ENCODE results near the gene NTM. TPM values are rescaled to one million over a fixed set of nuclear protein-coding genes. Genes with fewer than 3 reads are reported as not detected.

Gene NTM
- total RNA-seq, 2 donors from 2014 or later, result not detected

DNA sequence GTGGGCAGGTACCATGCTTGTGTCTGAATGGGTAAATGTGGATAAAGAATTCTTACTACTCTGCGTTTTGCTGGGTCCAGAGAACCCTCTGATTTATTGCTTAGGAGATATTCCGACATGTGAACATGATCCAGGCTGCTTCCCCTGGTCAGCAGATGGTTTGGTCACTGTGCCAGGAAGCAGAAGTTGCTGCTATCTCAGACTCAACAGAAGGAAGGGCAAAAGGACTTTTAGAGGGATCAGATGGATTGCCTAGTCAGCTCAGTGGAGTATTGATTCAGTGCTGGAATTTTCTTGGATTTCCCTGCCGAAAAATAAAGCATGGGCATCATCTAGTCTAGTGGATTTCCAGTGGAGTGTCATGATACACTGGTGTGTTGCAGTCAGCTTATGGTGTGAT lies 440.1 kb downstream of the NTM start:
- no peaks in the 10 kb centered on the region for H3K36me3 Mint-ChIP-seq (ENCODE audit: low read depth)
- no peaks in the 10 kb centered on the region for H3K27me3 Mint-ChIP-seq
- DNase-seq (no peak), ATAC-seq (no peak)
- no peak overlapping the region for H3K4me3 Mint-ChIP-seq
- H3K9me3 ChIP-seq (ENCODE audit: control insufficient read depth, low read length, poor library complexity, severe bottlenecking), result no peaks in the 10 kb centered on the region
- H3K4me1 Mint-ChIP-seq, result no peaks in the 10 kb centered on the region
- H3K27ac Mint-ChIP-seq, result no peak overlapping the region

DNA sequence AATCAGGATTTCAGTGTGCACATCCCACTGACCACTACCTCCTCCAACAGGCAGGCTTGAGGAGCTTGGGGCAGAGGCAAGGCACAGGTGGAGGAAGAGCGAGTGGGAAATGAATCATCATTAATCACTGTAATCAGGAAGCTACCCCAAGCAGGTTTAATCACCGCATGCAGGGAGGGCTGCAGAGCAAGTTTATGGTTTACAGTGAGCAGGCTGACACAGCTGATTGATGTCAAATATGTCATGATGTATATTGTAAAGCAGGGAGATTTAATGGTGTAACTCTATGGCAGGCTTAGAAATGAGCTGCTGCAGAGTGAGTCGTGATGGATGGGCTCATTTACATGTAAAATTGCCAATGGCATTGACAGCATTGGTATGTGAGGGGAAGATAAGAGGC lies 441.0 kb downstream of the NTM start:
- no peaks in the 10 kb centered on the region for H3K27me3 Mint-ChIP-seq
- no peak overlapping the region for H3K27ac Mint-ChIP-seq
- no peaks in the 10 kb centered on the region for H3K9me3 ChIP-seq (ENCODE audit: control insufficient read depth, low read length, poor library complexity, severe bottlenecking)
- no peak overlapping the region for H3K4me3 Mint-ChIP-seq
- no peaks in the 10 kb centered on the region for H3K4me1 Mint-ChIP-seq
- no peaks in the 10 kb centered on the region for H3K36me3 Mint-ChIP-seq (ENCODE audit: low read depth)
- DNase-seq, result no peak
- no peak for ATAC-seq

DNA sequence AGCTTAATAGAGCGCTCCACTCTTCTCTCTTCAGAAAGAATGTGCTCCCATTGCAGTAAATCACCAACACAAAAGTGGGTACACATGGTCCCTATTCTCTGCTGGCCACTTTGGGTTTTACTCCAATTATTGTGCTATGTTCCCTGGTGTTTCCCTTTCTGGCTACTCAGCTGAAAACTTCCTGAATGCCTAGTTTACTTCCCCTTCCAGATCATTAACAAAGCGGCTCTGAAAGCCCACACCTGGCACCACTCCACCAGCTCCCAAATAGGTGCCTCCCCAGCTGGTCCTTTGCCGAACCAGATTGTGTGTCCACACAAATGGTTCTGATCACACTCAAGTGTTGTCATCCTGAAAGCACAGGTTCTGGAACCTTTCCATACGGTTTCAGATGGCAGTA lies 443.7 kb downstream of the NTM start:
- Mint-ChIP-seq H3K36me3 (ENCODE audit: low read depth) (no peaks in the 10 kb centered on the region), H3K27ac (no peak overlapping the region), H3K4me1 (no peaks in the 10 kb centered on the region), H3K4me3 (no peak overlapping the region), H3K27me3 (no peaks in the 10 kb centered on the region)
- DNase-seq, result no peak
- H3K9me3 ChIP-seq (ENCODE audit: control insufficient read depth, low read length, poor library complexity, severe bottlenecking), result no peaks in the 10 kb centered on the region
- ATAC-seq, result no peak

DNA sequence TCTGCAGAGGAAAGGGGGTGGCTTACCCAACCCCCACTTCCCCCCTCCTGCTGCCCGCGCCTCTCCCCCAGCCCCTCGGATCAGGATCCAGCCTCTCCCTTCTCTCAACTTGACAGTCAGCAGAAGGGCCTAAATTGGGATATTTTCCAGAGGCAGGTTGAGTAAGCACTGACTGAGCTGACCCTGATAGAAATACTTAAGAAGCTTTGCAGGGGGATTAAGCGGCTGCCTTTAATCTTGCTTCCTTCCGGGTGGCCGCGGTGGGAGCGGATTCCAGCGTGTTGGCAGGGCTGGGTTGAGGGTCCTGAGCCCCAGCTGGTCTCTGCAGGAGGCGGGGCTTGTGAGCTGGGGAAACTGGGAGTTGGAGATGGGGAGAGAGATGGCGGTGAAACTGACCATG lies 445.2 kb downstream of the NTM start:
- ATAC-seq (no peak), DNase-seq (no peak)
- Mint-ChIP-seq H3K27ac (no peak overlapping the region), H3K36me3 (ENCODE audit: low read depth) (no peaks in the 10 kb centered on the region), H3K27me3 (no peaks in the 10 kb centered on the region), H3K4me1 (no peaks in the 10 kb centered on the region), H3K4me3 (no peak overlapping the region)
- no peaks in the 10 kb centered on the region for H3K9me3 ChIP-seq (ENCODE audit: control insufficient read depth, low read length, poor library complexity, severe bottlenecking)

DNA sequence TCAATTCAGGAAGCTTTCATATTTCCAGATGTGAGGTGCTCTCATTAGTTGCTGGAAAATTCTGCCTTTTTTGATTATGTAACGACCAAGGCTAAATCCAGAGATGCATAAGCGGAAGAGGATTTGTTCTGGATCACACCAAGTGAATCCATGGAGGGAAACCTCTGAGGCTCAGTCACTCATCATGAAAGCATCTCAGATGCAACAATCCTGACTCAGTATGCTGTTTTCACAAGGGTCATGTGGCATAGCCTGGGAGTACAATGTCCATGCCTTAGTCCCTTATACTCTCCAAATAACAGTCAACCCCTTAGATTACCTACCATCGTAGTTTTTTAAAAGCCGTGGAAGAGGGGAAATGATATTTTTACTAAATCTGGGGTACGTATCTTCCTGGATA lies 445.6 kb downstream of the NTM start:
- no peak for ATAC-seq

DNA sequence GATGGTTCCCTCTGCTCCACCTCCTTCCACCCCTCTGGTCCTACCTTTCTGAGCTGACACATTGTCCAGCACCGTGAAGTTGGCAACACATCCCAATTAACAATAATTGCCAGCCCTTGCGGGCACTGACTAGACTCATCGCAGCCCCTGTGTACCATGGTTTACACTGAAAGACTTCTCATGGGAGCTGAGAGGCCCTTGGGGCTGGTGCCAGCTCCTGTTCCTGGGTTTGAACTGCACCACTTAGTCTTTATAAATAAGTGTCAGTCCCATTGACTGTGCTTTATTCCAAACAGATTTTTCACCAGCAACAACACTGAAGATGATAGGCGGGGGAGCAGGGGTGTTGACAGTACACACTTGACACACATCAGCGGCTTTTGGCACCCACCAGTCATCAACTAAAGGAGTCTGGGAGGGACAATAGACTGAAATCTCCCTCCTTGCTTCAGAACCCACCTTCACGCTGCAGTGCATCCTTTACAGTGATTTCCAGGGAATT lies 447.3 kb downstream of the NTM start:
- ATAC-seq (no peak), DNase-seq (no peak)
- Mint-ChIP-seq H3K27me3 (no peaks in the 10 kb centered on the region), H3K4me1 (no peaks in the 10 kb centered on the region), H3K36me3 (ENCODE audit: low read depth) (no peaks in the 10 kb centered on the region), H3K4me3 (no peak overlapping the region), H3K27ac (no peak overlapping the region)
- no peaks in the 10 kb centered on the region for H3K9me3 ChIP-seq (ENCODE audit: control insufficient read depth, low read length, poor library complexity, severe bottlenecking)

More for the DNA sequence above, 445.6 kb downstream of the NTM start:
- DNase-seq, result no peak
- no peaks in the 10 kb centered on the region for H3K4me1 Mint-ChIP-seq
- H3K27ac Mint-ChIP-seq, result no peak overlapping the region
- no peaks in the 10 kb centered on the region for H3K9me3 ChIP-seq (ENCODE audit: control insufficient read depth, low read length, poor library complexity, severe bottlenecking)
- H3K4me3 Mint-ChIP-seq, result no peak overlapping the region
- no peaks in the 10 kb centered on the region for H3K27me3 Mint-ChIP-seq
- H3K36me3 Mint-ChIP-seq (ENCODE audit: low read depth), result no peaks in the 10 kb centered on the region

DNA sequence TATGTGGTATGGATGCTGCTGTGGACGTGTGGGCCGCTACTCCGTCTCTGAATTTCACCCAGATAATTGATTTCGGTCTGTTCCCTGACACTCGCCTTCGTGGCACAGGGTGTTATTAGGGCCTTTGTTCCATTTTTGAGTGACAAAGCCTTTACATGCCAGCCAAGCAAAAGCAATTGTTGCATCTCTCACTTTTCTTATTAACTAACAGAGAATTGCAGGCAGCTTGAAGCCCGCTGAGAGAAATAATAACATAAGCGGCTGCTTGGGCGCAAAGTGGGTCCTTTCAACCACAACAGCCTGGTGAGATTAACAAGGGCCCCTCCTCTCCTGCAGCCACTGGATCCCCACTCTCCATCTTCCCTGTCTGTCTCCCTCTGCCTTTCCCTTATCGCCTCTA lies 449.4 kb downstream of the NTM start:
- DNase-seq (no peak), ATAC-seq (no peak)
- no peaks in the 10 kb centered on the region for H3K27me3 Mint-ChIP-seq
- no peaks in the 10 kb centered on the region for H3K9me3 ChIP-seq (ENCODE audit: control insufficient read depth, low read length, poor library complexity, severe bottlenecking)
- no peaks in the 10 kb centered on the region for H3K36me3 Mint-ChIP-seq (ENCODE audit: low read depth)
- H3K4me1 Mint-ChIP-seq, result no peaks in the 10 kb centered on the region
- H3K27ac Mint-ChIP-seq, result no peak overlapping the region
- H3K4me3 Mint-ChIP-seq, result no peak overlapping the region

DNA sequence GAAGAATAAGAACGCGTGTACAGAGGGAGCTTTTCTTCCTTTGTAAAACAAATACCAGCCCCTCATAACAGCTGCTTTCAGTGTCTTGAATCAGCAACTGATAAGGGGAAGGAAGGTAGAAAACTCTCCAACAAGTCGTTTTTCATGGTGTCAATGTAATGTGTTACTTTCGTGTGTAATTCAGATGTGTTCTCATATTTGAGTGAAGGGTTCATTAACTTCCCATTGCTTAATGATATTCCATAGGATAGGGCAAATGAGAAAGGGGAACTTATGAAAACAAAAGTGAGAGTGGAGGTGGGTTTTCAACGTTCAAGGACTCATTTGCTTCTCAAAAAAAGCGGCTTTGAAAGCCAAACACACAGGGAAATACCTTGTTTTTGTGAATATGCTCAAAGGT lies 452.1 kb downstream of the NTM start:
- Mint-ChIP-seq H3K36me3 (ENCODE audit: low read depth) (no peaks in the 10 kb centered on the region), H3K27me3 (no peaks in the 10 kb centered on the region), H3K4me1 (no peaks in the 10 kb centered on the region), H3K27ac (no peak overlapping the region), H3K4me3 (no peak overlapping the region)
- H3K9me3 ChIP-seq (ENCODE audit: control insufficient read depth, low read length, poor library complexity, severe bottlenecking), result no peaks in the 10 kb centered on the region
- ATAC-seq (no peak), DNase-seq (no peak)

DNA sequence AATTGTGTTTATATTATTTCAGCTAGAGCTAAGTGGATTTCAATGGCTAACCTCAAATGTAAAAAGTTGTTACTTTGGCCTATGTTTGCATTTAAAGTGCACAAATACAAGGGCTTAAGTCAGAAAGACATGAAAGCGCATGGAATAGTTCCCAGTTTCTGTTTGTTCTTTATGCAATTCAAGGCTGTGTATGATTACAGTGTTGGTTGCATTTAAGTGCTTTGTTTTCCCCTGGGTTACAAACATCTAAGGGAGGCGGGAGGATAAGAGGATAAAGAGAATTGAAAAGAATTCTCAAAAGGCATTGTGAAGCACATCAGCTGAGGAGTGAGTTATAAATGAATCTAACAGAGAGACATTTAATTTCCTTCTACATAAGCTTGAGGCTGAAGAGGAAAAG lies 453.4 kb downstream of the NTM start:
- Mint-ChIP-seq H3K27ac (no peak overlapping the region), H3K36me3 (ENCODE audit: low read depth) (no peaks in the 10 kb centered on the region), H3K4me3 (no peak overlapping the region), H3K27me3 (no peaks in the 10 kb centered on the region), H3K4me1 (no peaks in the 10 kb centered on the region)
- no peaks in the 10 kb centered on the region for H3K9me3 ChIP-seq (ENCODE audit: control insufficient read depth, low read length, poor library complexity, severe bottlenecking)
- no peak for DNase-seq
- no peak for ATAC-seq

DNA sequence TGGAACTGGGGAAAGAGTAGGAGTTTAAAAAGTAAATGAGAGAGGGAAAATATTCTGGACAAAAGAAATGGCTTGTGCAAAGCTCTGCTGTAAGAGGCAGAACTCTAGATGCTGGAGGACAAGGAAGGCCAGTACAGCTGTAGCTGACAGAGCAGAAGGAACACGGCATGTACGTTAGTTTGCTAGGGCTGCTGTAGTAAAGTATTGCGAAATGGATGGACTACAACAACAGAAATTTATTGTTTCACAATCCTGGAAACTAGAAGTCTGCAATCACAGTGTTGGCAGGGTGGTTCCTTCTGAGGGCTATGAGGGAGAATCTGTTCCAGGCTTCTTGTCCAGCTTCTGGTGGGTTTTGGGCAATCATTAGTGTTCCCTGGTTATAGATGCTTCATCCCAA lies 454.4 kb downstream of the NTM start:
- H3K9me3 ChIP-seq (ENCODE audit: control insufficient read depth, low read length, poor library complexity, severe bottlenecking), result no peaks in the 10 kb centered on the region
- DNase-seq, result no peak
- ATAC-seq, result no peak
- Mint-ChIP-seq H3K27me3 (no peaks in the 10 kb centered on the region), H3K4me1 (no peaks in the 10 kb centered on the region), H3K36me3 (ENCODE audit: low read depth) (no peaks in the 10 kb centered on the region), H3K27ac (no peak overlapping the region), H3K4me3 (no peak overlapping the region)

DNA sequence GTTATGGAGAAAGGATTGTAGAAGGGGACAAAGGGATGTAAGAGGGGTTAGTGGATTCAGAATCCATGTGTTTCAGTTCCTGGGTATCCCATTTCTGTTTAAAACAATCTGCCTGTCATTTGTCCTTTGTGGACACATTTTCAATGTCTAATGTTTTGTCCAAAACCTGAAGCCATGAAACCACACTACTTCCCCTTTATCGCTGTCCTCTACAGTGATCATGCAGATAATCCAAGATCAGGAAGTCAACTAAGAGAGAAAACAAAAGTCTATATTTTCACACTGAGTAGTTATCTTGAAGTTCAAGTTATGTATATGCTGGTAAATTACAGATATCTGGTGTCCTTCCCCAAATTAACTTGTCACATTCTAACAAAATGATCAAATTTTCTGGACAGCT lies 457.0 kb downstream of the NTM start:
- DNase-seq (no peak), ATAC-seq (no peak)
- no peaks in the 10 kb centered on the region for H3K27me3 Mint-ChIP-seq
- H3K4me3 Mint-ChIP-seq, result no peak overlapping the region
- H3K27ac Mint-ChIP-seq, result no peak overlapping the region
- H3K4me1 Mint-ChIP-seq, result no peaks in the 10 kb centered on the region
- no peaks in the 10 kb centered on the region for H3K36me3 Mint-ChIP-seq (ENCODE audit: low read depth)
- no peaks in the 10 kb centered on the region for H3K9me3 ChIP-seq (ENCODE audit: control insufficient read depth, low read length, poor library complexity, severe bottlenecking)

DNA sequence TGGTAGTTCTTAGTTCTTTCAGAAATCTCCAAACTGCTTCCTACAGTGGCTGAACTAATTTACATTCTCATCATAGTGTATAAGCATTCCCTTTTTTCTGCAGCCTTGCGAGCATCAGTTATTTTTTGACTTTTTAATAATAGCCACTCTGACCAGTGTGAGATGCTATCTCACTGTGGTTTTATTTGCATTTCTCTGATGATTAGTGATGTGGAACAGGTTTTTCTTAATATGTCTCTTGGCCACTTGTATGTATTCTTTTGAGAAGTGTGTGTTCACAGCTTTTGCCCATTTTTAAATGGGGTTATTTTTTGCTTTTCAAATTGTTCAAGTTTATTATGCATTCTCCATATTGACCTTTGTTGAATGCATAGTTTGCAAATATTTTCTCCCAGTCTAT lies 459.3 kb downstream of the NTM start:
- Mint-ChIP-seq H3K4me3 (no peak overlapping the region), H3K36me3 (ENCODE audit: low read depth) (no peaks in the 10 kb centered on the region), H3K27me3 (no peaks in the 10 kb centered on the region), H3K4me1 (no peaks in the 10 kb centered on the region), H3K27ac (no peak overlapping the region)
- ATAC-seq (no peak), DNase-seq (no peak)
- no peaks in the 10 kb centered on the region for H3K9me3 ChIP-seq (ENCODE audit: control insufficient read depth, low read length, poor library complexity, severe bottlenecking)

DNA sequence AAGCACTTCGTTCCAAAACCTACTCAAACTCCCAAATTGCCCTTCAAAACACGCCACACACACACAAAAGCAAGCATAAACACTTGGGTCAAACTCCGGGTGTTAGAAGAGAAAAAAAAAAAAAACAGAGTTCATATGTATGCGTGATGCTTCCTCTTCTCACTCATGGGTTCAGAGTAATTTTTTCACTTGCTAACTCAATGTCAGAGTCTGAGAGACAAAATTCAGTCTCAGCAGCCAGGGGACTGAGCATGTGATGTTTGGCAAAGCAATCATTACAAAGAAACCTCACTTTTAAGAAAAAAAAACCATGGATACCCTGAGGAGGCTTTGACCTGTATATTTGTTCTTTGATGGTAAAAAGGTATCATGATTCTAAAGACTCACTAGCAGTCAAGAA lies 461.7 kb downstream of the NTM start:
- H3K9me3 ChIP-seq (ENCODE audit: control insufficient read depth, low read length, poor library complexity, severe bottlenecking), result no peaks in the 10 kb centered on the region
- no peak overlapping the region for H3K27ac Mint-ChIP-seq
- no peaks in the 10 kb centered on the region for H3K27me3 Mint-ChIP-seq
- H3K4me3 Mint-ChIP-seq, result no peak overlapping the region
- no peaks in the 10 kb centered on the region for H3K36me3 Mint-ChIP-seq (ENCODE audit: low read depth)
- no peaks in the 10 kb centered on the region for H3K4me1 Mint-ChIP-seq
- ATAC-seq, result no peak
- DNase-seq, result no peak

DNA sequence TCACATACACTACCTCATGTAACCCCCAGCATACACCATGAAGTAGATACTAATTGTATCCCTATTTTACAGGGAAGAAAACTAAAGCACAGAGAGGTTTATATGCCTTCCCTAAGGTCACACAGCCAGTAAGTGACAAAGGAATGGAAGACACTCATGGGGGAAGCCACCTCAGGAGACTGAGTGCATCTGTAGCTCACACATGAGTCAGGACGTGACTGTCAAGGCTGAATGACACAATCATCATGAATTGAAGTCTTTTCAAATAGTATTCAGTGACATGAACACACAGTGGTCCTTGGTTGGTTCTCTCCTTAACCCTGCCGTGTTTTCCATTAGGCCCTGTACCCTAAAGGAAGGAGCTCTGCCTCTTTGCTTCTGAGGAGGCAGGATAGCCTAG lies 463.0 kb downstream of the NTM start:
- no peaks in the 10 kb centered on the region for H3K9me3 ChIP-seq (ENCODE audit: control insufficient read depth, low read length, poor library complexity, severe bottlenecking)
- DNase-seq (no peak), ATAC-seq (no peak)
- no peaks in the 10 kb centered on the region for H3K36me3 Mint-ChIP-seq (ENCODE audit: low read depth)
- H3K4me1 Mint-ChIP-seq, result no peaks in the 10 kb centered on the region
- H3K27ac Mint-ChIP-seq, result no peak overlapping the region
- H3K4me3 Mint-ChIP-seq, result no peak overlapping the region
- no peaks in the 10 kb centered on the region for H3K27me3 Mint-ChIP-seq

DNA sequence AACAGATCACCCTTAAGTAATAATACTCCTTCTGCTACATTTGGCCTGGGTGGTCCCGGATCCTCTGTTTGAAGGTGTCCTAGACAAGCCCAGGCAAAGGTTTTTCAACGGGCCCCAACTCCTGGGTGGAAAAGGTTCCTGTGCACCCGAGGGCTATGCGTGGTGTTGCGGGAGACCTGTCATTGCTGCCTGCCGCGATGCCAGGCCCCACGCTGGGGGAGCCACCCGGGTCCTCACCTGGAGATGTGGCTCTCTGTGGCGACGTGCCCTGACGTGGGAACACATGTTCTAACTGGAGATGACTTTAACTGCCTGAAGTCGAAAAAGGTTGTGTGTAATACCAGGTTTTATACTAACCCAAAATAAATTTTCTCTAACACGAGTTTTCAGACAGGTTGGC lies 467.1 kb downstream of the NTM start:
- no peak overlapping the region for H3K27ac Mint-ChIP-seq
- H3K36me3 Mint-ChIP-seq (ENCODE audit: low read depth), result no peaks in the 10 kb centered on the region
- no peak overlapping the region for H3K4me3 Mint-ChIP-seq
- no peaks in the 10 kb centered on the region for H3K27me3 Mint-ChIP-seq
- DNase-seq, result no peak
- no peaks in the 10 kb centered on the region for H3K9me3 ChIP-seq (ENCODE audit: control insufficient read depth, low read length, poor library complexity, severe bottlenecking)
- ATAC-seq, result no peak
- H3K4me1 Mint-ChIP-seq, result no peaks in the 10 kb centered on the region

Data from T-helper 17 cell (primary cell).